K562 (cell line): Measurements from ENCODE around the gene BDH1. TPM values are rescaled to one million over a fixed set of nuclear protein-coding genes. Genes with fewer than 3 reads are reported as not detected.

Experiments
- ATAC-seq: fragments of 200-7000 bp; cut with Tn5 transposase; 3 replicates; pipeline ENCODE4 v1.9.1; 2020; ENCODE audit warnings: moderate library complexity
- BruUV-seq: library from RNA; stranded (reverse); fragments of 400-500 nt; replicated peaks from 2 replicates; lab custom pipeline; 2021; lab: Mats Ljungman, UMichigan
- CTCF ChIA-PET: fragments of 300-600 bp; formaldehyde crosslinking; extraction: SDS; loops from one replicate; lab custom pipeline; 2021; ENCODE audit warnings: low intra/inter-chr PET ratio; lab: Yijun Ruan, JAX
- POLR2A ChIA-PET: fragments of 300-600, 350-650 bp; sonication (Branson Sonifier 250); formaldehyde crosslinking; extraction: SDS; loops from one replicate; lab custom pipeline; 2021; ENCODE audit warnings: antibody characterized with exemption, inconsistent platforms; lab: Yijun Ruan, JAX
- DNase-seq, 4 experiments: peaks; one replicate each; pipeline versions ENCODE4 v3.0.0 to v3.0.0-alpha.2; 2011 to 2018; ENCODE audit warnings: low spot score in 3 of 4, mixed read lengths in 3 of 4; ENCODE audit errors: extremely low read depth in 1 of 4
- FAIRE-seq: peaks from 2 replicates; lab custom pipeline; 2011; peaks lifted over from hg19 to GRCh38; lab: Jason Lieb, UNC
- H2AFZ ChIP-seq: 2 replicates; pipeline ENCODE4 v1.6.0; 2011; ENCODE audit warnings: low read depth, low read length, control low read depth, inconsistent platforms
- H3K27ac ChIP-seq: fragments of 200-600 bp; 3 replicates; pipeline ENCODE4 v1.8.0; 2011; ENCODE audit warnings: low read depth, mild to moderate bottlenecking, control low read depth, inconsistent platforms, low read length, moderate library complexity, mixed read lengths; ENCODE audit errors: extremely low read depth
- H3K27me3 ChIP-seq, 2 experiments: fragments of 300-600 bp in 1 of 2; 2 replicates in 1 of 2; 3 replicates in 1 of 2; pipeline versions ENCODE4 v1.6.0 to v1.8.0; 2011; ENCODE audit warnings: inconsistent platforms in 2 of 2, low read length in 2 of 2, mild to moderate bottlenecking in 1 of 2, mixed read lengths in 1 of 2, moderate library complexity in 1 of 2; ENCODE audit not compliant: control insufficient read depth in 2 of 2, insufficient read depth in 2 of 2
- H3K36me3 ChIP-seq: fragments of 300-600 bp; 3 replicates; pipeline ENCODE4 v1.8.0; 2011; ENCODE audit warnings: mild to moderate bottlenecking, low read length, inconsistent platforms; ENCODE audit not compliant: control insufficient read depth, insufficient read depth
- H3K4me1 ChIP-seq, 2 experiments: fragments of 200-600 bp in 1 of 2; replicated peaks in 1 of 2; 2 replicates in 1 of 2; 3 replicates in 1 of 2; pipeline versions ENCODE4 v1.5.1 to v1.8.0; 2011; ENCODE audit warnings: inconsistent platforms in 2 of 2, low read length in 2 of 2, mild to moderate bottlenecking in 1 of 2, mixed read lengths in 1 of 2, moderate library complexity in 1 of 2; ENCODE audit not compliant: control insufficient read depth in 2 of 2, insufficient read depth in 2 of 2
- H3K4me2 ChIP-seq: 2 replicates; pipeline ENCODE4 v1.6.1; 2011; ENCODE audit warnings: low read length, control low read depth, inconsistent platforms, mixed read lengths; ENCODE audit not compliant: insufficient read depth
- H3K4me3 ChIP-seq: fragments of 200-600 bp; sonication (generic), shearing (Covaris generic); 2 replicates; pipeline ENCODE4 v1.5.1; 2016; ENCODE audit warnings: control low read depth, inconsistent platforms
- H3K79me2 ChIP-seq: fragments of 200-600 bp; 3 replicates; pipeline ENCODE4 v1.8.0; 2011; ENCODE audit warnings: low read length, inconsistent platforms; ENCODE audit not compliant: control insufficient read depth, insufficient read depth
- H3K9ac ChIP-seq, 2 experiments: 2 replicates each; pipeline versions ENCODE4 v1.6.0 to v1.6.1; 2011; ENCODE audit warnings: low read depth in 2 of 2, low read length in 2 of 2, control low read depth in 1 of 2, inconsistent platforms in 1 of 2, mild to moderate bottlenecking in 1 of 2, mixed read lengths in 1 of 2; ENCODE audit not compliant: insufficient read depth in 1 of 2
- H3K9me1 ChIP-seq: one replicate; pipeline ENCODE4 v1.6.0; 2011; ENCODE audit warnings: inconsistent platforms, mild to moderate bottlenecking, low read length, moderate library complexity; ENCODE audit not compliant: control insufficient read depth, insufficient read depth
- H3K9me3 ChIP-seq: replicated peaks from 2 replicates; pipeline ENCODE4 v1.5.1; 2011; ENCODE audit warnings: low read depth, low read length, inconsistent platforms; ENCODE audit not compliant: control insufficient read depth, insufficient read depth
- H4K20me1 ChIP-seq: replicated peaks from 2 replicates; pipeline ENCODE4 v1.6.1; 2011; ENCODE audit warnings: low read length, inconsistent platforms, mixed read lengths; ENCODE audit not compliant: control insufficient read depth, insufficient read depth
- CBFA2T3 ChIP-seq: fragments of 450-650 bp; IDR thresholded peaks from 2 replicates; pipeline ENCODE4 v1.6.1; 2017
- ERF ChIP-seq: fragments of 450-650 bp; formaldehyde crosslinking; IDR thresholded peaks from 2 replicates; pipeline ENCODE4 v1.4.0; 2020; ENCODE audit warnings: mild to moderate bottlenecking, mixed read lengths
- HDGF ChIP-seq: fragments of 450-650 bp; IDR thresholded peaks from 2 replicates; pipeline ENCODE4 v1.6.1; 2016
- MLLT1 ChIP-seq, 2 experiments: fragments of 450-650 bp; IDR thresholded peaks; 2 replicates each; pipeline ENCODE4 v1.6.1; 2016
- MXD1 ChIP-seq: fragments of 250-450 bp; sonication (Bioruptor Pico); IDR thresholded peaks from 2 replicates; pipeline ENCODE4 v1.8.0; 2021; ENCODE audit warnings: borderline replicate concordance, mild to moderate bottlenecking, moderate library complexity; ENCODE audit not compliant: poor library complexity, severe bottlenecking
- PTTG1 ChIP-seq: fragments of 450-650 bp; IDR thresholded peaks from 2 replicates; pipeline ENCODE4 v1.6.1; 2016; ENCODE audit warnings: low read depth, mild to moderate bottlenecking, missing genetic modification characterization, missing compliant biosample characterization
- SMAD2 ChIP-seq: fragments of 150-350 bp; IDR thresholded peaks from 2 replicates; pipeline ENCODE4 v1.6.1; 2014; ENCODE audit warnings: low read depth, mild to moderate bottlenecking, low read length
- TEAD4 ChIP-seq, 2 experiments: sonication (generic) in 1 of 2; formaldehyde crosslinking in 1 of 2; IDR thresholded peaks; 2 replicates each; pipeline versions ENCODE4 v1.6.1 to v1.8.0; 2012 to 2022; ENCODE audit warnings: borderline replicate concordance in 1 of 2, inconsistent platforms in 1 of 2, low read length in 1 of 2, mild to moderate bottlenecking in 1 of 2, missing genetic modification reagents in 1 of 2
- WGBS: fragments of 100-300 bp; shearing (Covaris generic); methylation state at CpG from one replicate; pipeline ENCODE4 v1.1.6; 2016; ENCODE audit warnings: low coverage, mixed read lengths; ENCODE audit not compliant: insufficient coverage; ENCODE audit errors: missing lambda C conversion rate; 5-methylcytosine and 5-hydroxymethylcytosine counted together
- in situ Hi-C: fragments of 300-500 bp; cut with MboI; formaldehyde crosslinking; loops from 4 replicates; pipeline ENCODE4 v1.15.0; 2018; ENCODE audit warnings: inconsistent platforms, mixed read lengths
- intact Hi-C: fragments of 100-400 bp; cut with micrococcal nuclease; formaldehyde crosslinking; loops from 2 replicates; pipeline ENCODE4 v1.14.2; 2022
- polyA plus RNA-seq, 8 experiments: library from polyadenylated mRNA; depleted of rRNA in 4 of 8; stranded (reverse) in 5 of 8; unstranded in 3 of 8; fragments of >200 nt; fragmentation: Nextera tagmentation in 2 of 8; fragmentation: Illumina TruSeq in 1 of 8; extraction: Ambion mirVana in 2 of 8; extraction: Trizol in 1 of 8; gene quantifications; 2 replicates each; pipeline versions ENCODE4 v1.2.1 to v1.2.3, GENCODE V29; 2011 to 2014; ENCODE audit warnings: inconsistent platforms in 1 of 8, missing spikeins in 1 of 8
- total RNA-seq, 7 experiments: library from RNA; depleted of rRNA in 6 of 7; stranded (reverse); fragments of >200 nt in 6 of 7; fragmentation: Illumina TruSeq in 2 of 7; extraction: Trizol in 2 of 7; gene quantifications; 2 replicates each; pipeline versions ENCODE4 v1.2.1 to v1.2.3, GENCODE V29; 2011 to 2021; ENCODE audit warnings: low replicate concordance in 1 of 7
- TF ChIP-seq, protein P1 (sequence below): fragments of 250-450 bp; sonication (Bioruptor Pico); IDR thresholded peaks from 2 replicates; pipeline ENCODE4 v1.5.0; 2021

The BDH1 gene
- total and polyA plus RNA-seq, 9 of the 15 experiments (the other 6 are each of a cell fraction or from before 2014, with no cell fraction given) = 0.07 to 0.89 (median 0.12) TPM; not detected in 3

DNA sequence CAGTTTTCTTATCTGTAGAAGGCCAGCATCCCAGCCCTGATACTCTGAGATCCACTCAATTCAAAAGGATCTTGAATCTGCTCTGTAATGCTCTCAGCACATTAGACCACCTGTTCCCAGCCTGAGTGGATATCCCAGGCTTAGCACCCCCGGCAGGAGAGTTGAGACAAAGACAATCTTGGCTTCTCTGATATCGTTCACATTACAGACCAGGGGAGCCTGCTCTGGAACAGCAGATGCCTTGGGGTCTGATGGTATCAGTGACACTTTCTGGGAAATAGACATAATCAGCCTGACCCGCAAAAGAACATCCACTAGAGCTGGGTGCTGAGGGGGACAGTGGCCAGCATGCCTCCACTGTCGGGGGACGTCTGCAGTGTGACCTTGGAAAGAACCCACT, 70.6 kb downstream of the BDH1 start:
- H3K4me1 ChIP-seq = no peaks in the 10 kb centered on the region
- no peak overlapping the region for H3K4me3 ChIP-seq
- POLR2A ChIA-PET = interaction anchor here (0.5 kb wide), 1 partner anchor 7 kb away, joined by 3 read pairs; no protein-coding TSS in a partner anchor
- no peak overlapping the region for H3K9ac ChIP-seq
- H3K9me3 ChIP-seq = no peaks in the 10 kb centered on the region; the same call in 1 of the 2 replicates
- H3K27me3 ChIP-seq = peaks cover 55 to 87% of the 10 kb centered on the region in 2 experiments
- no peak overlapping the region for H3K4me2 ChIP-seq
- H3K36me3 ChIP-seq = no peaks in the 10 kb centered on the region
- H3K9me1 ChIP-seq = no peaks in the 10 kb centered on the region
- DNase-seq (no peak), ATAC-seq (no peak; the same call in 2 of the 3 replicates), FAIRE-seq (no peak)
- H3K79me2 ChIP-seq = no peaks in the 10 kb centered on the region
- CTCF ChIA-PET = no interaction called here
- 2% methylated on average over 5 of the region's 5 CpGs for WGBS
- in situ Hi-C loops = no loop called here
- 0 out of 2 replicates have a peak, but pooled peaks cover 3% of the 10 kb centered on the region for H4K20me1 ChIP-seq
- BruUV-seq = no TSS peak
- intact Hi-C loops = no loop called here
- no peak overlapping the region for H3K27ac ChIP-seq
- no peak overlapping the region for H2AFZ ChIP-seq
- TF ChIP-seq MXD1 = no peak
- TF ChIP-seq TEAD4 (IDR thresholded peaks at IDR 0.05; ENCODE audit: low read length) = peak; percentile 25; the same call in 1 of the 2 replicates
- TF ChIP-seq TEAD4 (CRISPR knock-in tag; IDR thresholded peaks at IDR 0.05; ENCODE audit: borderline replicate concordance) = no peak
- no peak for TF ChIP-seq HDGF
- TF ChIP-seq SMAD2 = no peak
- TF ChIP-seq, protein P1, sequence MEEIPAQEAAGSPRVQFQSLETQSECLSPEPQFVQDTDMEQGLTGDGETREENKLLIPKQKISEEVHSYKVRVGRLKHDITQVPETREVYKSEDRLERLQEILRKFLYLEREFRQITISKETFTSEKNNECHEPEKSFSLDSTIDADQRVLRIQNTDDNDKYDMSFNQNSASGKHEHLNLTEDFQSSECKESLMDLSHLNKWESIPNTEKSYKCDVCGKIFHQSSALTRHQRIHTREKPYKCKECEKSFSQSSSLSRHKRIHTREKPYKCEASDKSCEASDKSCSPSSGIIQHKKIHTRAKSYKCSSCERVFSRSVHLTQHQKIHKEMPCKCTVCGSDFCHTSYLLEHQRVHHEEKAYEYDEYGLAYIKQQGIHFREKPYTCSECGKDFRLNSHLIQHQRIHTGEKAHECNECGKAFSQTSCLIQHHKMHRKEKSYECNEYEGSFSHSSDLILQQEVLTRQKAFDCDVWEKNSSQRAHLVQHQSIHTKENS (CRISPR knock-in tag) = no peak
- no peak for TF ChIP-seq PTTG1 (tag)
- 0 out of 2 replicates have a peak, but pooled peaks have one; percentile 22 for TF ChIP-seq CBFA2T3
- TF ChIP-seq MLLT1 (IDR thresholded peaks at IDR 0.05) = no peak
- TF ChIP-seq ERF (CRISPR knock-in tag) = no peak
